Measurements from ENCODE around the gene CCDC201.

DNA sequence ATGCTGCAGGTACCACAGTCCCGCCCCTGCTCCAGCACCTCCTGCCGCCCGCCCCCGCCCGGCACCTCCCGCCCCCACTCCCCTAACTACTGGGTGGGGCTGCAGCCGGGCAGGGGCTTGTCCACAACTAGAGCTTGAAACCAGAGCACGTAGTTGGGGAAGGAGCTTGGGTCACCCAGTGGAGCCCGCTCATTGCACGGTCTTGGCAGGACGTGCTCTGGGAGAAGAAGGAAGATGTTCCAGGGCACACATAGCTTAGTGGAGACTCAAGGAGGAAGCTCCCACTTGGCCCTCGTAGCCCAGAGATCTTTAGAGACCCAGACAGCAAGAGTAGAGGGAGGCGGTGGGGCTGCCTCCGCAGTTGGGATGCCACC is 16.1 kb upstream of the CCDC201 start:
- TF ChIP-seq, protein P1, sequence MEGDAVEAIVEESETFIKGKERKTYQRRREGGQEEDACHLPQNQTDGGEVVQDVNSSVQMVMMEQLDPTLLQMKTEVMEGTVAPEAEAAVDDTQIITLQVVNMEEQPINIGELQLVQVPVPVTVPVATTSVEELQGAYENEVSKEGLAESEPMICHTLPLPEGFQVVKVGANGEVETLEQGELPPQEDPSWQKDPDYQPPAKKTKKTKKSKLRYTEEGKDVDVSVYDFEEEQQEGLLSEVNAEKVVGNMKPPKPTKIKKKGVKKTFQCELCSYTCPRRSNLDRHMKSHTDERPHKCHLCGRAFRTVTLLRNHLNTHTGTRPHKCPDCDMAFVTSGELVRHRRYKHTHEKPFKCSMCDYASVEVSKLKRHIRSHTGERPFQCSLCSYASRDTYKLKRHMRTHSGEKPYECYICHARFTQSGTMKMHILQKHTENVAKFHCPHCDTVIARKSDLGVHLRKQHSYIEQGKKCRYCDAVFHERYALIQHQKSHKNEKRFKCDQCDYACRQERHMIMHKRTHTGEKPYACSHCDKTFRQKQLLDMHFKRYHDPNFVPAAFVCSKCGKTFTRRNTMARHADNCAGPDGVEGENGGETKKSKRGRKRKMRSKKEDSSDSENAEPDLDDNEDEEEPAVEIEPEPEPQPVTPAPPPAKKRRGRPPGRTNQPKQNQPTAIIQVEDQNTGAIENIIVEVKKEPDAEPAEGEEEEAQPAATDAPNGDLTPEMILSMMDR (IDR thresholded peaks at IDR 0.05; ENCODE audit: insufficient read depth, low read length, poor library complexity, severe bottlenecking): no peak
- TF ChIP-seq EZH2phosphoT487 (conservative IDR thresholded peaks at IDR 0.05; ENCODE audit: low read length): no peak
